DMS 273 (cell line): ENCODE measurements around the gene RSBN1.
A peak's percentile ranks its signal among the peaks of the same experiment; 100 is the strongest.
"Not testable (repeated sequence)": the region's sequence is repeated elsewhere in the genome, so short reads cannot be mapped to it uniquely, and the experiment has no call there.

Source experiments
- DNase-seq: peaks from one replicate; lab custom pipeline; 2025; ENCODE audit not compliant: unreplicated experiment; lab: John Stamatoyannopoulos, UW

RSBN1 gene

DNA sequence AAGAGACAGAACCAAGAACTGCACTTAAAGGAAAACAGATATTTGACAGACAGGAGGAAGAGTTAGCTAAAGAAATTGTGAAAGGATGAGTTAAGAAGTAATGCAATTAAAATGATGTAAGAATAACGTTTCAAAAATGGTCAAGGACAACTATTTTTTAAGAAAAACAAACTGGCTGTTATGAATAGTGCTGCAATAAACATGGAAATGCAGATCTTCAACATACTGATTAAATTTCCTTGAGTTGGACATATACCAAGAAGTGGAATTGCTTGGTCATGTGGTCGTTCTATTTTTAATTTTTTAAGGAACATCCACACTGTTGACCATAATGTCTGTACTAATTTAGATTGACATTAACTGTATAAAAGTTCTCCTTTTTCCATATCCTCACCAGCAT is 29.9 kb downstream of the RSBN1 start:
- DNase-seq, result no peak

- no peak for DNase-seq
Measured at GRCh38 chr1:113780374-113781146, 31.7 kb downstream of the RSBN1 start.

GRCh38 chr1:113779542-113779941 is 32.7 kb downstream of the RSBN1 start:
- no peak for DNase-seq

DNA sequence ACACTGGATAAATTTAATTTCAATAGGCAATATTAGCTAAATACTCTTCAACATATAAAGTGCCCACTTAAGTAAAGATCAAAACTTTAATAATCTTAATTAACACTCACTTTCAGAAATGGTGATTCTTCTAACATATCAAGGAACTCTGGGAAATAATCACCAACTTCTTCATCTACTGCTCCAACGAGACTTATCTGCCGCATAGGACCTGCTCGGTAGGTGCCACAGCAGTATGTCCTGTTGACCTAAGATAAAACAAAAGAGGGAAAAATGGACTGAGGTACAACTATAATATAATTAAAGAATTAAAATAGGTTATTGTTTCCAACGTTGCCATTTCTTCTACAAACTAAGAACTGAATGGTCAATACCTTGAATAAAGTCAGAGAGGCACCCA is 34.7 kb downstream of the RSBN1 start:
- DNase-seq, result no peak

DNA sequence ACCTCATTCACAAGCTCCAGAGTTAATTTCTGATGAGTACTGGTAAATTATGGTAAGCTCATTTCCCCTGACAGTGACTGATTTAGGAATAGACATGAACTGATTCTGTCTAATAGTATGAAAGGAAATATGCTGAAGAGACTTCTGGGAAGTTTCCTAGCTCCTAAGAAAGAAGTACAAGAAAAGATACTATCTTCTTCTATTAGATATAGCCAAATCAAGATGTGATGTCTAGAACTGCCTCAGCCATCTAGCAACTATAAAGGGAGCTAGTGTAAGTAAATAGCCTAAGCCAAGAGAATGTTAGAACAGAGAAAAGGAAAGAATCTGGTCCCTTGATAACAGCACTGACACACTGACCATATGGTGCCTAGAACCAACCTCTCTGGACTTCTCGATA is 42.2 kb downstream of the RSBN1 start:
- peak; percentile 9 for DNase-seq

- no peak for DNase-seq
Measured at GRCh38 chr1:113769601-113769970, 42.7 kb downstream of the RSBN1 start.

DNA sequence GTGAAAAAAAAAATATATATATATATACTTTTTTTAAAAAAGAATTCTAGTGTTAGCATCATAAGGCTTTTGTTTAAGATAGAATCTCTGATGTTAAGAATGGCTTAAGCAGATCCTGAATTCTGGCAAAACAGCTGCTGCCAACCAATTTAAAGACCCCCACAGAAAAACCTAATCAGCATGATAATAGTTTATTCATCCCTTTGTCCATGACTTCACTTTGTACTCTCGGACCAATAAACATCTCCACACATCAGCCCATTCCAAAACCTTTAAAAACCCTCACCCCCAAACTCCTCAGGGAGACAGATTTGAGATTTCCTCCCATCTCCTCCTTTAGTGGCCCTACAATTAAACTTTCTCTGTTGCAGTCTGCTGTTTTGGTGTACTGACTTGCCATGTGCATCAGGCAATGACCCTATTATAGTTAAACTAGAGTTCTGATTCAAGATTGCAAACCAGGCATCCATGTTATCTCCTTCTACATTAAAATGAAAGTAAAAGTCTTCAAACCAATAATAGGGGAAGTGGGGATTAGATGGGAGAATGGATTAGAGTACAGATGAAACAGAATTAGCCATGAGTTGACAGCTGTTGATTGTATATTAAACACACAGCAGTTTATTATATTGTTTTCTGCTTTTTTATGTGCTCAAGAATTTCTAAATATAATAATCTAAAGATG is 43.2 kb downstream of the RSBN1 start:
- DNase-seq, result no peak

- DNase-seq, result peak; percentile 11
Measured at GRCh38 chr1:113765306-113766230, 46.7 kb downstream of the RSBN1 start.

DNA sequence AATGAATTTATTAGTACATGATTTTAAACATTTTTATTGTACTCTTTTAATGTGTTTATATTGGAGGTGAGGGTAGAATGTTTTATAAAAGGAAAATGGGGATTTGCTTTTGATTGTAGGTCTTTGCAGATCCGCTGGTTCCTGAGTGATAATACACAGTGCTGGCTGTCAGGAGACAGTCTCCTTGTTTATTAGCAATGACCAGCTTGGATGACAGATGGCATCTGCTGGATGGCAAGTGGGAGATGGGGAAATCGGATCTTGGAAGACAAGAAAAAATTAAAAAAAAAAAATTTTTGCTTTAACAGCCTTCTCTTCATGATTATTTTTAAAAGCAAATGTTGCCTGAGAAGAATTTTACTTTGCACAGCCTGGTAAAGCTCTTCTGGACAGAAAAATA is 48.6 kb downstream of the RSBN1 start:
- DNase-seq, result peak; percentile 91

DNA sequence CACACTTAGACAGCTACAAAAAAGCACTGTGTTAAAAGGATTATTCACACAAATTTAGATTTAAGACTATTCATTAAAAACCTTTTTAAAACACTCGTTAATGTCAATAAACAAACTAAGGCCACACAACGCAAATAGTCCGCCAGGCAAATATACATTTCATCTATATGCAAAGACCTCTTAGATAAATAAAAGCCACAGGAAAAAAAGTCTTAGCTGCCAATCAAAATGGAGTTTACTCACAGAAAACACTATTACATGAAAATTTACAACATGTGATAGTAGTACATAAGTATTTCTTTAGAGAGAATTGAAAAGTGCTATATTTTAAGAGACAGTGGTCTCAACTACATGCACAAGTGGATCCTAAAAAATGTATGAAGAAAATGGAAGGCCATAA is 50.3 kb downstream of the RSBN1 start:
- DNase-seq, result no peak

- peak; percentile 35 for DNase-seq
Measured at GRCh38 chr1:113760102-113761080, 51.9 kb downstream of the RSBN1 start.

DNA sequence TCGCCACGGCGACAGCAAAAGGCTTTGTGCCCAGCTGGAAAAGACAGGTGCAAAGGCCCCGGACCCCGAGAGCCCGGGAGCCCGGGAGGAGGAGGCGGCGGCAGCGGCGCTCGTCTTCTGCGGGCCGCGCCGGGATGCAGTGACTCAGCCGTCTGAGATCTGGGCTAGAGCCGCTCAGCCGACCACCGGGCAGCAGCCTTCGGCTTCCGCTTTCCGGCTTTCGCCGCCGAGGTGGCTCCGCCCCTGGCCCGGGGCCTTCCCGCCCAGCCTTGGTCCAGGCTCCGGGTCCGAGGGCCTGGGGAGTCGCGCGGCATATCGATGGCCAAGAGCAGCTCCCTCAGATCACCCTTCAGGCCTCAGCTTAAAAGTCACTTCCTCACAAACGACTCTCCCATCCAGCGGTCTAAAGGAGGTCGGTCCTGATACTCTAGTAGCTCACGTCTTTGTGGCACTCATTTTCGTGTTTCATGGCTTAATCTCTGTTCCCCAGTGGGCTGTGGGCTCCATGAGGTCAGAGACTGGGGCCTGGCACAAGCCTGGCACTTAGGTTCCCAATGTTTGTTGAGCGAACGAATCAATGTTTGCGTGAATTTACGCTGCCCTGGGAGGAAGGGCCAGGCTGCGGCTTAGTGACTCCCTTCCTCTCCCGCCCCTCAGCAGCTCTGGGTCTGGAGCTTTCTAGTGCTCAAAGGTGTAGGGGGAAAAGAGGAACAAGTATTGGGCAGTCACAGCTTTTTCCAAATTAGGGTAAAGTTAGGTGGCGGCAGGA is 52.8 kb downstream of the RSBN1 start, which contains the start of gene PHTF1:
Gene PHTF1, minus strand, starts transcription at position 154 of the 769 bp plus-strand sequence. CDS start 783 bp downstream, outside the sequence.
- DNase-seq, result peak; percentile 80

GRCh38 chr1:113758631-113759332 is 53.5 kb downstream of the RSBN1 start:
- peak; percentile 82 for DNase-seq

DNA sequence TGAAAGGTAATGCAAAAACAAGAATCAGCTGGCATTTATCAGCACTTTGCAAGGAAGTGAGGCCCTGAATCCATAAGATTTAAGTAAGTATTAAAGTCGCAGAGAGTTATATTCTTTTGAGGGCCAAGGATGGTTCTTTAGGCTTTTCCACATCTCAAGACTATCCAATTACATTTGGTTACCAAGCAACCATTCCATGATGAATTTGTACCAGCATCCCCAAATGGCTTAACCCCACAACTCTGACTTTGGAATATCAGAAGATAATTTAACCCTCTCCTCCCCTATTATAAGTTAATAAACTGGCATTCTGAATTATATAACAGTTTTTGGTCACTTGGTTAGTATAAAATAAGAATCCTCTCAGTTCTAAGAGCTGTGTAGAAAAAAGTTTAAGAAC is 55.8 kb downstream of the RSBN1 start:
- DNase-seq, result peak; percentile 17

- not testable (repeated sequence) for DNase-seq
Measured at GRCh38 chr1:113753333-113753732, 58.9 kb downstream of the RSBN1 start.

DNA sequence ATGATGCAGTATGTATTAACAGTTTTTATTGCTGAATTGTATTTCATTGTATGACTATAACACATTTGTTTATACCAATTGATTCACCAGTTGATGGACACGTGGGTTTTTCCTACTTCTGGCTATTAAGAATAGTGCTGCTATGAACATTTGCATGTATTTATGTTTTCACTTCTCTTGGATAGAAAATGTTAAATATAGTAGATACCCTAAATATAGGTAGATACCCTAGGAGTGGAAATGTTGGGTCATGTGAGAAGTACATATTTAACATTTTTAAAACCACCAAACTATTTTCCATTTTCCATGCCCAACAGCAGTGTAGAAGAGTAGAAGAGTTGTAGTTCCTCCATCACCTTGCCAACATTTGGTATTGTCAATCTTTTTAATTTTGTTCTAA is 60.8 kb downstream of the RSBN1 start:
- DNase-seq, result no peak

- no peak for DNase-seq
Measured at GRCh38 chr1:113751114-113751513, 61.2 kb downstream of the RSBN1 start.

GRCh38 chr1:113749402-113749801 is 62.9 kb downstream of the RSBN1 start:
- DNase-seq, result no peak

DNA sequence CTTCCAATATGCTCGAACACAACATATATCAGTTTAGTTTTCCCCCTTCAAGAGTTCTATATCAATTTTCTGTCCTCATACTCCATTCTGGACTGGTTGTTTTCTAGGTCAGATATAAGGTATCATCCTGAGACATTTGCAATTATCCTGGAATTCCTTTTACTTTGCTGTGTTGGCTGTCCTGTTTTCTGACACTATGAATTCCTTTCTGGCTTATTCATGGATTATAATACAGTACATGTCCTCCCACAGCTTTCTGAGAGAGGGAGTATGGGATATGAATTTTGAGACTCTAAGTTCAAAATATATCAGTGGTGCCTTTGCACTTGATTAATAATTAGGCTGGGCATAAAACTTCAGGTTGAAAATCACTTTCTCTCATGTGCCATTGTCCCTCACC is 64.9 kb downstream of the RSBN1 start:
- DNase-seq, result no peak
